HG02885 (cell line): Measurements from ENCODE around the gene PTK6.
"Not testable (repeated sequence)": the region's sequence is repeated elsewhere in the genome, so short reads cannot be mapped to it uniquely, and the experiment has no call there.

ENCODE experiments used
- ATAC-seq: cut with Tn5 transposase; IDR thresholded peaks from one replicate; pipeline ENCODE4 v1.9.1; 2021; ENCODE audit warnings: mild to moderate bottlenecking; ENCODE audit not compliant: unreplicated experiment, poor library complexity

The PTK6 gene

DNA sequence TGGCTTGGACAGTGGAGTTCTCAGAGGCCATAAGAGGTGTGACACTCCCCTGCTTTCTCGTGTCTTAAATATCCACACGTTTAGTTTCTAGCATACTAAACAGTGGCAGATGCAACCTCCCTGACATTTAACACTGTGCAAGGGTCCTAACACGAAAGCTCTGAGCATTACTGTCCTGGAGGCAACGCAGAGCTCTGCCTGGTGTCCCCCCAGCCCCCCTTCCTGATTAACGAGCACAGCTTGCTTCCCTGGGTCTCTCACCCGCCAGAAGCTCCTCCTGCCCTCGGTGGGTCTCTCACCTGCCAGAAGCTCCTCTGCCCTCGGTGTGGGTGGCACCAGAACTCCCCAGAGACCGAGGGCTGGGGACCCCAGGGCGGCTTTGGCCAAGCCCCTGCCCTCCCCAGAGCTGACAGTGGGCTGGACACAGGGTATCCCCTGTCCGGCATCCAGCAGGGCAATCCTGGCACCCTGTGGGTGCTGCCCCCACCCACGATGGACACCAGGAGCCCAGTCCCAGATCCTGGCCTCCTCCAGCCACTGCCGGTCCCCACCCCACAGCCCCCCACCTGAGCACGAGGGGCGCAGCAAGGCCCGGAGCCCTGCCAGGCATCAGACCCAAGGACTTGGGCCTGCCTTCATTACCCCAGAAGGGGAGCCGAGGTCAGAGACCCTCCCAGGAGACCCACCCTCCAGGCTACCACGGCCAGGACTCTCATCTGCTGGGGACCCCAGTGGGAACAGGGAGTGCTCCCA is 52.3 kb downstream of the PTK6 start:
- no peak for ATAC-seq

DNA sequence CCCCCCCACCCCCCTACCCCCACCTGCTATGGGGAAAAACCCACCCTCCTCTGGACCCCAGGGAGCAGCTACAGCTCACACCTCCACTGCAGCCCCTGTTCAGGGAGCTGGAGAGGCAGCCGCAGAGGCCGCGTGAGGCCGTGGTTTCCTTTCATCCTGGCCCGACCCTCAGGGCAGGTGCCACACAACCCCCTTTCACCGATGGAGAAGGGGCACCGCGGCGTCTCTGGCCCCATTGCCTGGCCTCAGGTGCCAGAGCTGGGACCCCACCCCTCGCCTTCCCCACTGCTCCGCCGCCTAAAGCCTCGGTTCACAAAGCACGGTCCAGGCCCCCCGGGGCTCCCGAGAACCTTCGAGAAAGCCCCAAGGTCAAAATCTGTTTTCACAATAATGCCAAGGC is 52.9 kb downstream of the PTK6 start:
- ATAC-seq, result no peak

DNA sequence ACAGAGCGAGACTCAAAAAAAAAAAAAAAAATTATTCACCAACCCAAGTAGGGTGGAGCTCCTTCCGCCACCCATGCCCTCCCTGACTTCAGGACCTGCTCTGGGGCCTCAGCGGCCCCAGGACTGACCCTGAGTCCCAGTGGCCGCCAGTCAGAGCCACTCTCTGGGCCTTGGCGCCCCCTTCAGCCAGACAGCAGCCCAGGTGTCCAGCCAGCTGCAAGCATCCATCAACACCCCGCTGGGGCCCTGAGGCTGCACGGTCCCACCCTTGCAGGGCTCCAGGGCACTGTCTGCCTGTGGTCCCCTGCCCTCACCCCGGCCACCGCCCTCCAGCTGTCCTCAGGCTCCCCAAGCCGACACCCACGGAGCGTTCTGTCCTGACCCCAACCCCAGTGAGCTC is 53.3 kb downstream of the PTK6 start:
- no peak for ATAC-seq

DNA sequence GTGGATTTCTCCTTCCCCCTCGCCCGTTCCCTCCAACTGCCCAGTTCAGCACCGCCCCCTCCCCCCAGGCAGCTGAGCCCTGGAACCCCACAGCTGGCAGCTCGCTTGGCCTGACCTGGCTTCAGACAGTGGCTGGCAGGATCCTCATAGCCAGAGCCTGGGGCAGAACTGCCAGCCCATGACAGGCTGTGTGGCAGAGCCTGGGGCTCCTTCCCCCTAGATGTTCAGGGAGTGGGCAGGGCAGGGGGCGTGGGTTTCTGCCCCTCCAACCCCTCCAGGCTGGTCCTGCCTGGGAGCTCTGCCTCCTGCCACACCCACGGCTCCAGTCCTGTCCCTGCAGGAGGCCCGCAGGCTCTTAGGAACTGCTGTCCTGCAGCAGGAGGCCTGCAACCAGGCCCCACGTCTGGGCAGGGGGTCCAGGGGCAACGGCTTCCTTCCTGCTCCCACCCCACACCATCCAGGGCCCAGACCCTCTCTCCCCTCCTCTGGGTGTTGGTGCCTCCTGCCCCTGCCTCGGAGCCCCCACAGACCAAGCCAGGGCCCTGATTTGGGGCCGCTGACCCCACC is 55.1 kb downstream of the PTK6 start:
- ATAC-seq, result no peak

DNA sequence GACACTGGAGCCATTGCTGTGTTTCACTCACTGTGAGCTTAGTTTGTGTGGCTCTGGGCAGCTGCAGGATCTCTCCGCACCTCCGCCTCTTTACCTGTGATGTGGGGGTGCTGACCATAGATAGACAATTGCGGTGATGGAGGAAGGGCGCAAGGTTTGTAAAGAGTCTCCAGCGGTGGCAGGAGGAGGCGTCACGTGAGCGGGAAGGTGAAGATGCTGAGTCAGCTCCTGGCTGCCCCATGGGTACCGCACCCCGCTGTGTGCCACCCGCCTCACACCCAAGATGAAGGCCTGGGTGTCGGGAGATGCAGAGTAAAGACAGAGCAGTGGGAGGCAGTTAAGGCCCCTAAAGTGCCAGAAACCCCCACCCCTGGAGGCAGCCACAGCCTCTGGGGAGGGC is 55.7 kb downstream of the PTK6 start:
- ATAC-seq, result no peak

DNA sequence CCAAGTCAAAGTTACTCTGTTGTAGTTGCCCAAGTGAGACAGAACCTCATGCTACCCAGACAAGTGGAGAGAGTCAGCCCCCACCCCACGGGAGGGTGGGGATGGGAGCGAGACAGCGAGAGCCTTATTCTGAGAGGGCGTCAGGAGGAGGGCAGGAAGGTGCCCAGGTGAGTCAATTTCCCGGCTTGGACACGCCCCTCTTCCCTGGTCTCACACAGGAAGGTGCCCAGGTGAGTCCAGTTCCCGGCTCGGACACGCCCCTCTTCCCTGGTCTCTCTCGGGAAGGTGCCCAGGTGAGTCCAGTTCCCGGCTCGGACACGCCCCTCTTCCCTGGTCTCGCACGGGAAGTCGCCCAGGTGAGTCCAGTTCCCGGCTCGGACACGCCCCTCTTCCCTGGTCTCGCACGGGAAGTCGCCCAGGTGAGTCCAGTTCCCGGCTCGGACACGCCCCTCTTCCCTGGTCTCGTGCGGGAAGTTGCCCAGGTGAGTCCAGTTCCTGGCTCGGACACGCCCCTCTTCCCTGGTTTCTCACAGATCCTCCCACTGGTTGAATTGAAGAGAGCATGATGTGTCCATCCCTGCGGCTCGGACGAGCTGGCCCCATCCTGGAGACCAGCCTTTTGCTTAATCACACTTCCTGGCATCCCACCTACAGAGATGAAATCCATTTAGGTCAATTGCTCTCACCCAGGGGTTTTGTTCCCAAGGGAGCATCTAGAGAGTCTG is 57.3 kb downstream of the PTK6 start:
- not testable (repeated sequence) for ATAC-seq

DNA sequence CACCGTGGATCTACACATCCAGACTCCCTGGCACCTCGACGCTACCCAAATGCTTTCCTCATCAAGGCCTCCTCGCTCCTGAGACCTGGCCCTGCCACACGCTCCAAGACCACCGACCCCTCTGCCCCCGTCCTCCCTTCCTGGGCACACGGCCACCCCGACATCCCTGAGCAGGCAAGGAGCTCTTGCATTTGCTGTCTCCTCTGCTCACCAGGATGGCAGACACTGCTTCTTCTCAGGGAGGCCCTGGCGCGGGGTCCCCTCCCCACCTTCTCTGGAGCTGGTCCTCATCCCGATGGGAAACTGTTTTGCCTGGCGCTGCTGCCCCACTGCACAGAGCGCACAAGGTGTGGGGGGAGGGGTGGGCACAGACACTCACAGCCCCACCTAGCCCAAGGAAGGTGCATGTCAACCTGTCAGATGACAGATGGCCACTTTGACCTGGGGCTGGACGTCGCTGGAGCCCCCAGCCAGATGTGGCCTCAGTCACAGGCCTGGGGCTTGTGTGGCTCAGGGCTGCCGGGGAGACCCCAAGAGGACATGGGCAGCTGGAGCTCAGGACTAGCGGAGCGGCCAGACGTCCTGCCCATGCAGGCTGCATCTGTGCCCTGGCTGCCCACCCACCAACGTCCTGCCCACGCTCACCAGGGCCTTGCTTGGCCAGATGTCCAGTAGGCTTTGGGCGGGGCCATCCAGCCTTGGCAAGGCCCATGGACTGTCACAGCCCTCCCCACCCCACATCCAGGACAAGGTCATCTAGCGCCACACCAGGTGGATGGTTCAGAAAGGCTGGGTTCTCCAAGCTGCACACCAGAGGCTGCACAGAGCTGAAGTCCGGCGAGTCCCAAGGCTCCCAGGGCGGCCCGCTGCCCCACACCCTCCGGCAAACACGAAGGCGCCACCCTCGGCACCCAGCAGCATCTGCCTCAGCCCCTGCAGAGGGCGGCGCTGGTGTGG is 58.6 kb downstream of the PTK6 start:
- ATAC-seq, result no peak
